ENCODE results near the gene ADAMTS8. TPM values are rescaled to one million over a fixed set of nuclear protein-coding genes. Genes with fewer than 3 reads are reported as not detected.

Gene ADAMTS8
- polyA plus RNA-seq, 1 of the 3 experiments (the other 2 are of a cell fraction), result not detected

GRCh38 chr11:130433357-130433756 lies 4.9 kb upstream of the ADAMTS8 start:
- H3K27ac ChIP-seq (ENCODE audit: low read depth in 2 of 2, low read length in 1 of 2), result no peak overlapping the region
- DNase-seq, result no peak
- POLR2A ChIA-PET, result no interaction called here

GRCh38 chr11:130431801-130432200 lies 3.4 kb upstream of the ADAMTS8 start:
- Histone ChIP-seq H3K4me1 (ENCODE audit: control insufficient read depth in 1 of 2, insufficient read depth in 2 of 2, low read depth in 1 of 2, low read length in 1 of 2) (peaks cover 0 to 6% of the 10 kb centered on the region in 2 experiments; a peak in 3 of 4 replicates), H2AFZ (ENCODE audit: low read depth) (no peak overlapping the region), H3K9me2 (no peaks in the 10 kb centered on the region), H3K27ac (ENCODE audit: low read depth in 2 of 2, low read length in 1 of 2) (no peak overlapping the region), H3F3A (replicated peaks; ENCODE audit: insufficient read depth) (peaks cover 8% of the 10 kb centered on the region), H3K36me3 (replicated peaks in 1 of 2; ENCODE audit: control insufficient read depth in 1 of 2, insufficient read depth in 2 of 2, low read length in 1 of 2) (no peaks in the 10 kb centered on the region), H3K27me3 (ENCODE audit: insufficient read depth) (peaks cover 33% of the 10 kb centered on the region), H3K79me2 (ENCODE audit: insufficient read depth) (no peaks in the 10 kb centered on the region), H3K4me2 (no peak overlapping the region), H3K9me3 (no peaks in the 10 kb centered on the region), H3K4me3 (ENCODE audit: low read depth in 2 of 2, low read length in 1 of 2) (no peak overlapping the region), H4K20me1 (ENCODE audit: insufficient read depth) (no peaks in the 10 kb centered on the region), H3K9ac (no peak overlapping the region)
- TF ChIP-seq JUND (IDR thresholded peaks at IDR 0.05), result no peak
- no peak for DNase-seq
- ChIA-PET POLR2A (no interaction called here), CTCF (interaction anchor here (0.6 to 25.8 kb wide), 28 partner anchors 11 to 485 kb away, joined by 3 to 747 read pairs (median 5); partner anchors contain the start of genes ADAMTS15 and SNX19)
- WGBS (ENCODE audit: low lambda C conversion rate), result 54% methylated on average over 3 of the region's 3 CpGs

More at GRCh38 chr11:130433357-130433756, 4.9 kb upstream of the ADAMTS8 start:
- WGBS (ENCODE audit: low lambda C conversion rate), result 82% methylated on average over 4 of the region's 4 CpGs
- CTCF ChIA-PET, result interaction anchor here (0.7 to 25.8 kb wide), 12 partner anchors 8 to 483 kb away, joined by 3 to 747 read pairs (median 14); partner anchors contain the start of genes ADAMTS15 and SNX19
- Histone ChIP-seq H3K9me2 (no peaks in the 10 kb centered on the region), H3K9ac (no peak overlapping the region), H2AFZ (ENCODE audit: low read depth) (no peak overlapping the region), H3K36me3 (replicated peaks in 1 of 2; ENCODE audit: control insufficient read depth in 1 of 2, insufficient read depth in 2 of 2, low read length in 1 of 2) (no peaks in the 10 kb centered on the region), H3K4me3 (ENCODE audit: low read depth in 2 of 2, low read length in 1 of 2) (no peak overlapping the region), H3F3A (replicated peaks; ENCODE audit: insufficient read depth) (peaks cover 8% of the 10 kb centered on the region), H3K9me3 (no peaks in the 10 kb centered on the region), H3K27me3 (ENCODE audit: insufficient read depth) (peaks cover 22% of the 10 kb centered on the region), H3K4me1 (ENCODE audit: control insufficient read depth in 1 of 2, insufficient read depth in 2 of 2, low read depth in 1 of 2, low read length in 1 of 2) (peaks cover 0 to 6% of the 10 kb centered on the region in 2 experiments; a peak in 2 of 4 replicates), H4K20me1 (ENCODE audit: insufficient read depth) (no peaks in the 10 kb centered on the region), H3K4me2 (no peak overlapping the region), H3K79me2 (ENCODE audit: insufficient read depth) (no peaks in the 10 kb centered on the region)
- no peak for TF ChIP-seq SMC3 (IDR thresholded peaks at IDR 0.05; ENCODE audit: low read depth, low read length)
- TF ChIP-seq GABPA (IDR thresholded peaks at IDR 0.05; ENCODE audit: low read depth), result no peak
- no peak for TF ChIP-seq POLR2AphosphoS5 (IDR thresholded peaks at IDR 0.05; ENCODE audit: low read depth, low read length)
- no peak for TF ChIP-seq EP300 (IDR thresholded peaks at IDR 0.05; ENCODE audit: borderline replicate concordance in 1 of 2, low read depth in 1 of 2, low read length in 1 of 2)
- no peak for TF ChIP-seq RCOR1 (IDR thresholded peaks at IDR 0.05; ENCODE audit: low read length)
- TF ChIP-seq TEAD4 (IDR thresholded peaks at IDR 0.05; ENCODE audit: borderline replicate concordance, insufficient read depth), result no peak
- TF ChIP-seq NRF1 (IDR thresholded peaks at IDR 0.05; ENCODE audit: low read depth, low read length), result no peak
- no peak for TF ChIP-seq RFX5 (IDR thresholded peaks at IDR 0.05; ENCODE audit: low read length)
- no peak for TF ChIP-seq SIN3A (IDR thresholded peaks at IDR 0.05; ENCODE audit: borderline replicate concordance, low read depth, low read length)

- Histone ChIP-seq H3K9me3 (no peaks in the 10 kb centered on the region), H3K4me1 (ENCODE audit: control insufficient read depth in 1 of 2, insufficient read depth in 2 of 2, low read depth in 1 of 2, low read length in 1 of 2) (peaks cover 0 to 6% of the 10 kb centered on the region in 2 experiments; a peak in 3 of 4 replicates), H3K9ac (no peak overlapping the region), H3K4me3 (ENCODE audit: low read depth in 2 of 2, low read length in 1 of 2) (no peak overlapping the region), H3K79me2 (ENCODE audit: insufficient read depth) (no peaks in the 10 kb centered on the region), H3K4me2 (no peak overlapping the region), H3F3A (replicated peaks; ENCODE audit: insufficient read depth) (peaks cover 8% of the 10 kb centered on the region), H4K20me1 (ENCODE audit: insufficient read depth) (no peaks in the 10 kb centered on the region), H3K27ac (ENCODE audit: low read depth in 2 of 2, low read length in 1 of 2) (no peak overlapping the region), H2AFZ (ENCODE audit: low read depth) (no peak overlapping the region), H3K27me3 (ENCODE audit: insufficient read depth) (peaks cover 37% of the 10 kb centered on the region), H3K36me3 (replicated peaks in 1 of 2; ENCODE audit: control insufficient read depth in 1 of 2, insufficient read depth in 2 of 2, low read length in 1 of 2) (no peaks in the 10 kb centered on the region), H3K9me2 (no peaks in the 10 kb centered on the region)
- 26% methylated on average over 10 of the region's 10 CpGs for WGBS (ENCODE audit: low lambda C conversion rate)
- TF ChIP-seq SMC3 (IDR thresholded peaks at IDR 0.05; ENCODE audit: low read depth, low read length) (peak; percentile 79), RAD21 (IDR thresholded peaks at IDR 0.05; ENCODE audit: low read length) (peak; percentile 83), MXI1 (IDR thresholded peaks at IDR 0.05; ENCODE audit: low read depth, low read length) (no peak), CTCF (IDR thresholded peaks at IDR 0.05) (peak; percentile 65)
- CTCF ChIA-PET, result interaction anchor here (0.5 to 25.8 kb wide), 43 partner anchors 10 to 1063 kb away, joined by 3 to 747 read pairs (median 4); partner anchors contain the start of genes ADAMTS15 and SNX19
- peak; percentile 80 for DNase-seq
- POLR2A ChIA-PET, result no interaction called here
Observed at GRCh38 chr11:130431331-130431773, 2.9 kb upstream of the ADAMTS8 start.
